Measurements from ENCODE around the gene IFFO2. TPM values are rescaled to one million over a fixed set of nuclear protein-coding genes. Genes with fewer than 3 reads are reported as not detected.

Gene IFFO2
- total RNA-seq, 1 donor from 2014 or later: 24.4 TPM

DNA sequence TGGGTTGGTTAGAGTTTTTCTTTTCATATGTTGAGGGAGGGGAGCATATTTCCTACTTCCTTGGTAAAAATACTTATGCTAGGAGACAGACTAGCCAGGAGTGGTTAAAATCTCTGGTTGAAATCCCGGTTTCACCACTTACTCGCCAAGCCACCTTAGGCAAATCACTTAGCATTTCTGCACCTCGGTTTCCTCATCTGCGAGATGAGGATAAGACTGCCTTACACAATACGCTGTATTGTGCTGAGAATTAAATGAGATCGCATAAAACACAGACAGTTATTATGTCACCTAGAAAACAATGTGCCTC is 1.4 kb downstream of the IFFO2 start:
- Mint-ChIP-seq H3K4me3 (ENCODE audit: low read depth) (peak overlapping the region; percentile 82), H3K27me3 (peaks cover 37% of the 10 kb centered on the region), H3K9me3 (ENCODE audit: low read depth) (no peaks in the 10 kb centered on the region), H3K4me1 (ENCODE audit: low read depth) (peaks cover 25% of the 10 kb centered on the region), H3K36me3 (ENCODE audit: insufficient read depth) (peaks cover 3% of the 10 kb centered on the region), H3K27ac (no peak overlapping the region)
- TF ChIP-seq, protein P1, sequence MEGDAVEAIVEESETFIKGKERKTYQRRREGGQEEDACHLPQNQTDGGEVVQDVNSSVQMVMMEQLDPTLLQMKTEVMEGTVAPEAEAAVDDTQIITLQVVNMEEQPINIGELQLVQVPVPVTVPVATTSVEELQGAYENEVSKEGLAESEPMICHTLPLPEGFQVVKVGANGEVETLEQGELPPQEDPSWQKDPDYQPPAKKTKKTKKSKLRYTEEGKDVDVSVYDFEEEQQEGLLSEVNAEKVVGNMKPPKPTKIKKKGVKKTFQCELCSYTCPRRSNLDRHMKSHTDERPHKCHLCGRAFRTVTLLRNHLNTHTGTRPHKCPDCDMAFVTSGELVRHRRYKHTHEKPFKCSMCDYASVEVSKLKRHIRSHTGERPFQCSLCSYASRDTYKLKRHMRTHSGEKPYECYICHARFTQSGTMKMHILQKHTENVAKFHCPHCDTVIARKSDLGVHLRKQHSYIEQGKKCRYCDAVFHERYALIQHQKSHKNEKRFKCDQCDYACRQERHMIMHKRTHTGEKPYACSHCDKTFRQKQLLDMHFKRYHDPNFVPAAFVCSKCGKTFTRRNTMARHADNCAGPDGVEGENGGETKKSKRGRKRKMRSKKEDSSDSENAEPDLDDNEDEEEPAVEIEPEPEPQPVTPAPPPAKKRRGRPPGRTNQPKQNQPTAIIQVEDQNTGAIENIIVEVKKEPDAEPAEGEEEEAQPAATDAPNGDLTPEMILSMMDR (IDR thresholded peaks at IDR 0.05; ENCODE audit: unreplicated experiment): no peak
- DNase-seq (ENCODE audit: low spot score, unreplicated experiment): no peak

DNA sequence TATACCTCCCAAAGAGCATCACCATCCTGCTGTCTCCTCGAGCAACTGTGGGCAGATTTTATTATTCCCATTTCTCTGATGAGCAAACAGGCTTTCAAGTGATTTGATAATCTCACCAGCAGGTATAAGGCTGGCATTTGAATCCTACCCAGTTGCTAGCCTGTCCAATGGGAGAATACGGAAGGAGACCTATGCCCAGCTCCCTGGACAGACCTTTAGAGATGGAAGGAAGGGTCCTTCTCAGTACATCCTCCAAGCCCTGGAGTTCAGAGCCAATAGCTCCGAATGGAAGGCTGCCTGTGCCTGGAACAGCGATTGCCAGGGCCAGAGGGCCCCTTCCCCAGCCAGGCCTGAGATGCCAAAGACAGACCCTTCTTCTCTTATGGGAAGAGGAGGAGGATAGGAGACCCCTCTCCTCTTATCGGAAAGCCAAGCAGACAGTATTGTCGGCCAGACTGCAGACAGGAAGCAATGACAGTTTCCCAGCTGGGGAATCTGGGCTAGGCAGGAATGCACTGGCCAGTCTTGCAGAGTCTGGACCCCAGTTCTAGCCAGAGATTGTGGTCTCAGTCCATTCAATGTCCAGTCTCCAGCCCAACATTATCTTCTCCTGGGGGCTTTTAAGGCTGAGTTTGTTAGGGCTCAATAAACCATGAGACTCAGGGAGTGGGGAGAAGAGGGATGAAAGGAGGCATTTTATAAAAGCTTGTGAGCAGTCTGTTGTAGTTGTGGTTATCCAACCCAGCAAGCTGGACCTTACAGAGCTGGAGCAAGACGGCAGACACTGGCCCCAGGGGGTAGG is 2.0 kb downstream of the IFFO2 start:
- Mint-ChIP-seq H3K9me3 (ENCODE audit: low read depth) (no peaks in the 10 kb centered on the region), H3K36me3 (ENCODE audit: insufficient read depth) (peaks cover 3% of the 10 kb centered on the region), H3K27ac (peak overlapping the region; percentile 76), H3K4me3 (ENCODE audit: low read depth) (peak overlapping the region; percentile 82), H3K27me3 (peaks cover 31% of the 10 kb centered on the region), H3K4me1 (ENCODE audit: low read depth) (peaks cover 32% of the 10 kb centered on the region)
- no peak for DNase-seq (ENCODE audit: low spot score, unreplicated experiment)
- TF ChIP-seq, protein P1 (IDR thresholded peaks at IDR 0.05; ENCODE audit: unreplicated experiment): no peak

DNA sequence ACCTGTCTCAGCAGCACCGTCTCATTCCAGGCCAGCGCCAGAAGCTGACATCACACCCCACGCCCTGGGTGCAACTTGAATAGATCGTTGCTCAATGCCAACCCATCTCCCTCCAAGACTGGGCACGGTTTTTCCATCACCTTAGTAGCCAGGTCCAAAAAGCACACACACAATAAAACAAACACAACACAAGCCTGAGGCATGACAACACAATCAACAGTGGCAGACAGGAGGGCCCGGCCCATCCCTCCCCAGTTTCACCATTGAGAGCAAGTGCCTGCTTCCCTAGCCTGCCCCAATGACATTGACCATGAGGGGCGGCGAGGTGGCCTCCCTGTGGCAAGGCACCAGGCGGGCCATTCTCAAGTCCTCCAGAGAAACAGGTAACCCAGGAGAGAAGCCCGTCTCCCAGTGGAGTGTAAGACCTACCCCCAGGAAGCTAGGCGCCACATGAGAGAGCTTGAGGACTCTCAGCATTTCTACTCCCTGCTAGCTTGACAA is 2.7 kb downstream of the IFFO2 start:
- Mint-ChIP-seq H3K27me3 (peaks cover 27% of the 10 kb centered on the region), H3K4me1 (ENCODE audit: low read depth) (peaks cover 38% of the 10 kb centered on the region), H3K9me3 (ENCODE audit: low read depth) (no peaks in the 10 kb centered on the region), H3K27ac (no peak overlapping the region), H3K36me3 (ENCODE audit: insufficient read depth) (peaks cover 3% of the 10 kb centered on the region), H3K4me3 (ENCODE audit: low read depth) (peak overlapping the region; percentile 82)
- TF ChIP-seq, protein P1 (IDR thresholded peaks at IDR 0.05; ENCODE audit: unreplicated experiment): no peak
- no peak for DNase-seq (ENCODE audit: low spot score, unreplicated experiment)

DNA sequence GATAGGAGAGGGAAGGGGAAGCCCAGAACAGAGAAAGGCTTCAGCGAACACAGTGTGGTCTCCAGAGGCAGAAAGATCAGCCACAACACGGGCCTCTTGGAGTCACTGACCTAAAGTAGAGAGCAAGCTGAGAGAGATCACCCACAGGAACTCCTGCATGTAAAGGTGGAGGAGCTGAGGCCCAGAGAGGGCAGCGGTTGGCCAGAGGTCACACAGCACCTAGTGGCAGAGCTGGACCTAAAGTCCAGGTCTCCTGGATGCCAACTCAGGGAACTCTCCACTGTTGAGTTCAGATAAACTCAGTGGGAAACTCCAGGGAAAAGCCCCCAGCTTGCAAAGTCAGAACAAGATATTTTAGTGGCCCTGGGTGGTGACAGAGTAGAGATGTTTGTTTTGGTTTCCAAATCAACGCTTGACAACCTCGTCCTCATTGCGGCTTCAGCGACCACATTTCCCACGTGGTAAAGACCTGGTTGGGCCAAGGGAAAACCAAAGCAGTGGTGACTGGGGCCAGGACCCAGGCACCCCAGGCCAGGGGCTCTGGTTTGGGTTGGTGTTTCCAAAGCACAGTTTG is 4.6 kb downstream of the IFFO2 start:
- TF ChIP-seq, protein P1 (IDR thresholded peaks at IDR 0.05; ENCODE audit: unreplicated experiment): no peak
- Mint-ChIP-seq H3K27ac (peak overlapping the region; percentile 27), H3K9me3 (ENCODE audit: low read depth) (no peaks in the 10 kb centered on the region), H3K4me1 (ENCODE audit: low read depth) (peaks cover 42% of the 10 kb centered on the region), H3K36me3 (ENCODE audit: insufficient read depth) (peaks cover 3% of the 10 kb centered on the region), H3K4me3 (ENCODE audit: low read depth) (no peak overlapping the region), H3K27me3 (peaks cover 12% of the 10 kb centered on the region)
- DNase-seq (ENCODE audit: low spot score, unreplicated experiment): no peak

DNA sequence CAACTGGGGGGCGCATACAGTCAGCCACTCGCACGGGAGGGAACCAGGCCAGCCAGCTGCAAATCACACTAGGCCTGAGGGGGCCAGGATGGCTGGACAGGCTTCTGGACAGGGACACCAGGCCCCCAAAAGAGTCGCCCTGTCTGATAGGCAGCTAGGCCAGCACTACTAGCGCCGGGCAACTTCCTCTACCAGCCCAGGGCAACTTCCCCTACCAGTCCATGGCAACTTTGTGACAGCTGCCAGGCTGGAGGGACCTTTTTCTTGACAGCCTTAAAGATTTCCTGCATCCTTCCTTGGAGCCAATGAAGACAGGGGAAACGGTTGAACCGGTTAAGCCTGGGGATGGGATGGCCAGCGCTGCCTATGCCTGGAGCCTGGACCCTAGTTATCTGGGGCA is 5.1 kb downstream of the IFFO2 start:
- TF ChIP-seq, protein P1 (IDR thresholded peaks at IDR 0.05; ENCODE audit: unreplicated experiment): no peak
- Mint-ChIP-seq H3K9me3 (ENCODE audit: low read depth) (no peaks in the 10 kb centered on the region), H3K27me3 (peaks cover 12% of the 10 kb centered on the region), H3K4me3 (ENCODE audit: low read depth) (no peak overlapping the region), H3K4me1 (ENCODE audit: low read depth) (peaks cover 42% of the 10 kb centered on the region), H3K27ac (peak overlapping the region; percentile 27), H3K36me3 (ENCODE audit: insufficient read depth) (peaks cover 3% of the 10 kb centered on the region)
- DNase-seq (ENCODE audit: low spot score, unreplicated experiment): no peak
